Mononuclear cell (primary cell): ENCODE data around the gene ANKRD44. TPM values are rescaled to one million over a fixed set of nuclear protein-coding genes. Genes with fewer than 3 reads are reported as not detected.

ENCODE experiments used
- H3K27me3 ChIP-seq: 2 replicates; pipeline ENCODE4 v1.6.0; 2011; ENCODE audit warnings: low read length, control low read depth; ENCODE audit not compliant: insufficient read depth
- H3K4me1 ChIP-seq: 2 replicates; pipeline ENCODE4 v1.5.1; 2011; ENCODE audit warnings: mild to moderate bottlenecking, low read length, control low read depth; ENCODE audit not compliant: insufficient read depth
- H3K4me3 ChIP-seq: 2 replicates; pipeline ENCODE4 v1.5.1; 2011; ENCODE audit warnings: mild to moderate bottlenecking, low read length, moderate library complexity
- H3K9me3 ChIP-seq: 2 replicates; pipeline ENCODE4 v1.5.1; 2011; ENCODE audit warnings: low read depth, mild to moderate bottlenecking, control low read depth, low read length
- total RNA-seq: library from RNA; depleted of rRNA; stranded (reverse); fragments of >200 nt; gene quantifications from one replicate; pipeline ENCODE4 v1.2.3, GENCODE V29; 2012

ANKRD44 gene
- total RNA-seq, 1 donor: 171 TPM

- Histone ChIP-seq H3K9me3 (no peaks in the 10 kb centered on the region), H3K4me1 (peaks cover 83% of the 10 kb centered on the region), H3K4me3 (no peak overlapping the region), H3K27me3 (no peaks in the 10 kb centered on the region)
These were observed 25.6 kb downstream of the ANKRD44 start for GRCh38 chr2:197284956-197285355.

- Histone ChIP-seq H3K9me3 (no peaks in the 10 kb centered on the region), H3K4me3 (no peak overlapping the region), H3K27me3 (no peaks in the 10 kb centered on the region), H3K4me1 (peaks cover 91% of the 10 kb centered on the region)
These were observed 29.2 kb downstream of the ANKRD44 start for GRCh38 chr2:197281421-197281820.

- Histone ChIP-seq H3K4me3 (no peak overlapping the region), H3K27me3 (no peaks in the 10 kb centered on the region), H3K4me1 (peaks cover 89% of the 10 kb centered on the region), H3K9me3 (no peaks in the 10 kb centered on the region)
These were observed 30.4 kb downstream of the ANKRD44 start for GRCh38 chr2:197280015-197280702.

GRCh38 chr2:197278799-197279763, 31.5 kb downstream of the ANKRD44 start:
- H3K4me1 ChIP-seq: peaks cover 91% of the 10 kb centered on the region
- H3K4me3 ChIP-seq: no peak overlapping the region
- no peaks in the 10 kb centered on the region for H3K27me3 ChIP-seq
- H3K9me3 ChIP-seq: no peaks in the 10 kb centered on the region

- H3K4me1 ChIP-seq: peaks cover 94% of the 10 kb centered on the region
- no peaks in the 10 kb centered on the region for H3K27me3 ChIP-seq
- no peaks in the 10 kb centered on the region for H3K9me3 ChIP-seq
- no peak overlapping the region for H3K4me3 ChIP-seq
These were observed 32.8 kb downstream of the ANKRD44 start for GRCh38 chr2:197277794-197278193.

- Histone ChIP-seq H3K4me3 (no peak overlapping the region), H3K4me1 (peaks cover 91% of the 10 kb centered on the region), H3K27me3 (no peaks in the 10 kb centered on the region), H3K9me3 (no peaks in the 10 kb centered on the region)
These were observed 34.4 kb downstream of the ANKRD44 start for GRCh38 chr2:197276156-197276555.

GRCh38 chr2:197274937-197275336, 35.6 kb downstream of the ANKRD44 start:
- Histone ChIP-seq H3K4me1 (peaks cover 89% of the 10 kb centered on the region), H3K4me3 (no peak overlapping the region), H3K27me3 (no peaks in the 10 kb centered on the region), H3K9me3 (no peaks in the 10 kb centered on the region)

- no peak overlapping the region for H3K4me3 ChIP-seq
- no peaks in the 10 kb centered on the region for H3K27me3 ChIP-seq
- peaks cover 89% of the 10 kb centered on the region for H3K4me1 ChIP-seq
- no peaks in the 10 kb centered on the region for H3K9me3 ChIP-seq
These were observed 36.2 kb downstream of the ANKRD44 start for GRCh38 chr2:197274349-197274748.

- Histone ChIP-seq H3K4me1 (peaks cover 88% of the 10 kb centered on the region), H3K27me3 (no peaks in the 10 kb centered on the region), H3K4me3 (no peak overlapping the region), H3K9me3 (no peaks in the 10 kb centered on the region)
These were observed 37.1 kb downstream of the ANKRD44 start for GRCh38 chr2:197273485-197273884.

GRCh38 chr2:197270601-197271000, 40.0 kb downstream of the ANKRD44 start:
- peaks cover 91% of the 10 kb centered on the region for H3K4me1 ChIP-seq
- no peaks in the 10 kb centered on the region for H3K27me3 ChIP-seq
- H3K9me3 ChIP-seq: no peaks in the 10 kb centered on the region
- no peak overlapping the region for H3K4me3 ChIP-seq

GRCh38 chr2:197269815-197270214, 40.8 kb downstream of the ANKRD44 start:
- Histone ChIP-seq H3K4me1 (peaks cover 89% of the 10 kb centered on the region), H3K4me3 (no peak overlapping the region)

GRCh38 chr2:197268786-197269584, 41.6 kb downstream of the ANKRD44 start:
- H3K4me1 ChIP-seq: peaks cover 89% of the 10 kb centered on the region
- no peaks in the 10 kb centered on the region for H3K9me3 ChIP-seq
- no peak overlapping the region for H3K4me3 ChIP-seq
- no peaks in the 10 kb centered on the region for H3K27me3 ChIP-seq

More at GRCh38 chr2:197269815-197270214, 40.8 kb downstream of the ANKRD44 start:
- Histone ChIP-seq H3K9me3 (no peaks in the 10 kb centered on the region), H3K27me3 (no peaks in the 10 kb centered on the region)

- H3K9me3 ChIP-seq: no peaks in the 10 kb centered on the region
- peaks cover 91% of the 10 kb centered on the region for H3K4me1 ChIP-seq
- no peak overlapping the region for H3K4me3 ChIP-seq
- no peaks in the 10 kb centered on the region for H3K27me3 ChIP-seq
These were observed 44.1 kb downstream of the ANKRD44 start for GRCh38 chr2:197266477-197266876.

GRCh38 chr2:197265924-197266323, 44.7 kb downstream of the ANKRD44 start:
- Histone ChIP-seq H3K4me1 (peaks cover 91% of the 10 kb centered on the region), H3K9me3 (no peaks in the 10 kb centered on the region), H3K4me3 (no peak overlapping the region), H3K27me3 (no peaks in the 10 kb centered on the region)

GRCh38 chr2:197265036-197265435, 45.5 kb downstream of the ANKRD44 start:
- peaks cover 82% of the 10 kb centered on the region for H3K4me1 ChIP-seq
- H3K27me3 ChIP-seq: no peaks in the 10 kb centered on the region
- H3K4me3 ChIP-seq: no peak overlapping the region
- H3K9me3 ChIP-seq: no peaks in the 10 kb centered on the region
